NB4 (cell line): ENCODE results near the gene PPP1R3F.

Experiments
- DNase-seq: peaks from one replicate; pipeline ENCODE4 v3.0.0; 2010; ENCODE audit warnings: low read depth
- H3K4me3 ChIP-seq: one replicate; pipeline ENCODE4 v1.5.1; 2011; ENCODE audit warnings: mild to moderate bottlenecking, low read depth, low read length, moderate library complexity
- CTCF ChIP-seq: IDR thresholded peaks from one replicate; pipeline ENCODE4 v1.5.1; 2012; ENCODE audit warnings: low read depth, low read length
- MAX ChIP-seq: IDR thresholded peaks from 2 replicates; pipeline ENCODE4 v1.6.1; 2011; ENCODE audit warnings: low read depth, low read length
- MYC ChIP-seq: IDR thresholded peaks from 2 replicates; pipeline ENCODE4 v1.6.1; 2011; ENCODE audit warnings: low read depth, low read length
- POLR2A ChIP-seq: IDR thresholded peaks from 2 replicates; pipeline ENCODE4 v1.6.1; 2011; ENCODE audit warnings: mild to moderate bottlenecking; ENCODE audit not compliant: insufficient read length; ENCODE audit errors: extremely low read depth

Gene PPP1R3F

GRCh38 chrX:49250066-49250465 lies 19.5 kb upstream of the PPP1R3F start:
- no peak overlapping the region for H3K4me3 ChIP-seq
- TF ChIP-seq MYC (no peak), CTCF (no peak), POLR2A (no peak), MAX (no peak)
- DNase-seq: no peak

- TF ChIP-seq CTCF (no peak), MYC (no peak)
- no peak for DNase-seq
These were observed 19.0 kb upstream of the PPP1R3F start for GRCh38 chrX:49250578-49250977.

GRCh38 chrX:49251325-49251724 lies 18.3 kb upstream of the PPP1R3F start:
- H3K4me3 ChIP-seq: no peak overlapping the region
- TF ChIP-seq MYC: no peak
- DNase-seq: no peak

More at GRCh38 chrX:49250578-49250977, 19.0 kb upstream of the PPP1R3F start:
- no peak overlapping the region for H3K4me3 ChIP-seq

- TF ChIP-seq MAX (no peak), POLR2A (no peak), CTCF (no peak), MYC (no peak)
- no peak overlapping the region for H3K4me3 ChIP-seq
- DNase-seq: no peak
These were observed 15.0 kb upstream of the PPP1R3F start for GRCh38 chrX:49254639-49255038.

- no peak for TF ChIP-seq POLR2A
- TF ChIP-seq MYC: no peak
- no peak for TF ChIP-seq MAX
- TF ChIP-seq CTCF: no peak
- no peak overlapping the region for H3K4me3 ChIP-seq
- no peak for DNase-seq
These were observed 13.2 kb upstream of the PPP1R3F start for GRCh38 chrX:49256268-49256995.

GRCh38 chrX:49257074-49257790 lies 12.4 kb upstream of the PPP1R3F start:
- DNase-seq: no peak
- H3K4me3 ChIP-seq: no peak overlapping the region
- TF ChIP-seq POLR2A: no peak
- TF ChIP-seq MAX: no peak
- no peak for TF ChIP-seq CTCF
- TF ChIP-seq MYC: no peak
